Measurements from ENCODE around the gene CDK18. TPM values are rescaled to one million over a fixed set of nuclear protein-coding genes. Genes with fewer than 3 reads are reported as not detected.

CDK18 gene
- total RNA-seq, 4 donors from 2014 or later = 13.6 to 22.4 (median 16.9) TPM

DNA sequence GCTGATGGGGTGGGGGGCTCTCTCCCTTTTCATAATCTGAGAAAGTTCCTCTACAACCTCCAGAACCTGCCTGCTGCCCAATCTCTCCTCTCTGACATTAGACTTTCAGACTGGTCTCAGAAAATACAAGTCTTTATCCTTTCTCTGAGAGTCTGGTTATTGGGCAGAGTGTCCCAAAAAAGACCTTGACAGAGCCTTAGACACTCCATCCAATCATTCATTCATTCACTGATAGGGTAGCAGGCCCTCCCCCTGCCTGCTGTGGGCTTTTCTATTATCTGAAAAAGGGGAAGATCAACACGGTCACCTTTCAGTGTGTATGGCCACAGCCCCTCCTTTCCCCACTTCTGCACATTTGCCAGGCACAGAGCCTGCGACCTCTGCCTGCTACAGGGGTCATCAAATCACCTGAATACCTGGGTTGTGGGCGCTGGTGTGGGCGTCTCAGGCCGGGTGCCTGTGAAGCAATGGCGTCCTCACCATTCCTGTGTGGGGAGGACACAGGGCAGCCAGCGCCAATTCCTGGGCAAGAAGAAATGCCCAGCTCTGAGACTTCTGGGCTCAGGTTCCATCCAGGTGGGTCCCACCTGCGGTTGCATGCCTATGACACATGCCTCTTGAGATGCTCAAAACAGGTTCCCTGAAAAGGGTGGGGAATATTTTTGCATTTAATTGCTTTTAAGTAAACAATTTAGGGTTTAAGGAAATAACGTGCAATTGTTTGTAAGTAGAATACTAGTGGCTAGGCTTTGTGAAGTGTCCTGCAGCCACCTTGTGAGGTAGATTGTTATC is 74.5 kb downstream of the CDK18 start:
- intact Hi-C loops (cut with DNase I) = no loop called here
- Histone ChIP-seq H3K27me3 (no peaks in the 10 kb centered on the region), H3K9me3 (no peaks in the 10 kb centered on the region), H3K27ac (no peak overlapping the region), H3K36me3 (no peaks in the 10 kb centered on the region), H3K4me3 (replicated peaks in 1 of 3) (no peak overlapping the region), H3K4me1 (peaks cover 8 to 14% of the 10 kb centered on the region in 2 donors)
- TF ChIP-seq, protein P1, sequence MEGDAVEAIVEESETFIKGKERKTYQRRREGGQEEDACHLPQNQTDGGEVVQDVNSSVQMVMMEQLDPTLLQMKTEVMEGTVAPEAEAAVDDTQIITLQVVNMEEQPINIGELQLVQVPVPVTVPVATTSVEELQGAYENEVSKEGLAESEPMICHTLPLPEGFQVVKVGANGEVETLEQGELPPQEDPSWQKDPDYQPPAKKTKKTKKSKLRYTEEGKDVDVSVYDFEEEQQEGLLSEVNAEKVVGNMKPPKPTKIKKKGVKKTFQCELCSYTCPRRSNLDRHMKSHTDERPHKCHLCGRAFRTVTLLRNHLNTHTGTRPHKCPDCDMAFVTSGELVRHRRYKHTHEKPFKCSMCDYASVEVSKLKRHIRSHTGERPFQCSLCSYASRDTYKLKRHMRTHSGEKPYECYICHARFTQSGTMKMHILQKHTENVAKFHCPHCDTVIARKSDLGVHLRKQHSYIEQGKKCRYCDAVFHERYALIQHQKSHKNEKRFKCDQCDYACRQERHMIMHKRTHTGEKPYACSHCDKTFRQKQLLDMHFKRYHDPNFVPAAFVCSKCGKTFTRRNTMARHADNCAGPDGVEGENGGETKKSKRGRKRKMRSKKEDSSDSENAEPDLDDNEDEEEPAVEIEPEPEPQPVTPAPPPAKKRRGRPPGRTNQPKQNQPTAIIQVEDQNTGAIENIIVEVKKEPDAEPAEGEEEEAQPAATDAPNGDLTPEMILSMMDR (IDR thresholded peaks at IDR 0.05) = no peak
- no peak for TF ChIP-seq POLR2A (IDR thresholded peaks at IDR 0.05)
- 73 to 77% methylated on average over 9 of the region's 9 CpGs for WGBS, 2 donors
- DNase-seq = no peak

DNA sequence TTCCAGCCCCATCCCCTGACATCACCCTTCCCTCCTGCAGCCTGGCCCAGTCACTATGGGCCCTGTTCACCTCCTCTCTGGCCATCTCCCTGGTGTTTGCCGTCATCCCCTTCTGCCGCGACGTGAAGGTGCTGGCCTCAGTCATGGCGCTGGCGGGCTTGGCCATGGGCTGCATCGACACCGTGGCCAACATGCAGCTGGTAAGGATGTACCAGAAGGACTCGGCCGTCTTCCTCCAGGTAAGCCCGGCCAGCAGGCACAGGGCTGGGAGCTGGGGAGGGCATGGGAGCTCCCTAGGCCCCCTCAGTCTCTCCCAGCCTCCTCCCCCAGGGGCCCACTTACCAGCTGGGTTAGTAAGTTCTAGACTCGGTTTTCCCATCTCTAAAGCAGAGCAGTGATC is 75.2 kb downstream of the CDK18 start:
- Histone ChIP-seq H3K27ac (no peak overlapping the region), H3K4me1 (peaks cover 8 to 14% of the 10 kb centered on the region in 2 donors), H3K9me3 (no peaks in the 10 kb centered on the region), H3K27me3 (no peaks in the 10 kb centered on the region), H3K36me3 (no peaks in the 10 kb centered on the region), H3K4me3 (replicated peaks in 1 of 3) (no peak overlapping the region)
- intact Hi-C loops (cut with DNase I) = no loop called here
- DNase-seq = no peak
- no peak for TF ChIP-seq POLR2A (IDR thresholded peaks at IDR 0.05)
- TF ChIP-seq, protein P1 (IDR thresholded peaks at IDR 0.05) = no peak
- WGBS, 2 donors = 90 to 96% methylated on average over 12 of the region's 12 CpGs

DNA sequence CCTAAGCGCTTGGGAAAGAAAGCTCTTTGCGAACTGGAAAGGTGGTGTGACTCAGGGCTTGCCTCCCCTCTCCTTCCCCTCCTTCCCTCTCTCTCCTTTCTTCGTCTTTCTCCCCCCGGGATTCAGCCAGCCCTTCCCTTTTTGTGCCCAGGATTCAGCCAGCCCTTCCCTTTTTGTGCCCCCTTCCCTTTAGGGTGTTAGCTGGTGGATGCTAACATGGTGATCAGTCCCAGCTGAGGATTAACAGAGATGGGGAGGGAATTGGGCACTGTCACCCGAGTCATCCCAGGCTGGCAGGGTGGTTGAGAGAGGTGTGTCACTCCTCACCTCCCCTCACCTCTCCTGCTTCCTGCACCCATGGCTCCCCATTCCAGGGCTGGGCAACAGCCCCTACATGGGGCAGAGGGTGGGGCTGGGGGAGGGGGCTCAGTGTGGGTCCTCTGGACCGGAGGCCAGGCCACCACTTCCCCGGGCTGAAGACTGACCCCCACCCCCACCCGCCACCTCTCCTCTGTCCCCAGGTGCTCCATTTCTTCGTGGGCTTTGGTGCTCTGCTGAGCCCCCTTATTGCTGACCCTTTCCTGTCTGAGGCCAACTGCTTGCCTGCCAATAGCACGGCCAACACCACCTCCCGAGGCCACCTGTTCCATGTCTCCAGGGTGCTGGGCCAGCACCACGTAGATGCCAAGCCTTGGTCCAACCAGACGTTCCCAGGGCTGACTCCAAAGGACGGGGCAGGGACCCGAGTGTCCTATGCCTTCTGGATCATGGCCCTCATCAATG is 75.9 kb downstream of the CDK18 start:
- TF ChIP-seq, protein P1 (IDR thresholded peaks at IDR 0.05) = no peak
- TF ChIP-seq POLR2A (IDR thresholded peaks at IDR 0.05) = no peak
- Histone ChIP-seq H3K4me1 (peaks cover 8 to 14% of the 10 kb centered on the region in 2 donors), H3K36me3 (no peaks in the 10 kb centered on the region), H3K9me3 (no peaks in the 10 kb centered on the region), H3K27me3 (no peaks in the 10 kb centered on the region), H3K4me3 (replicated peaks in 1 of 3) (no peak overlapping the region), H3K27ac (no peak overlapping the region)
- 84 to 88% methylated on average over 14 to 15 of the region's 15 CpGs for WGBS, 2 donors
- intact Hi-C loops (cut with DNase I) = no loop called here
- no peak for DNase-seq

DNA sequence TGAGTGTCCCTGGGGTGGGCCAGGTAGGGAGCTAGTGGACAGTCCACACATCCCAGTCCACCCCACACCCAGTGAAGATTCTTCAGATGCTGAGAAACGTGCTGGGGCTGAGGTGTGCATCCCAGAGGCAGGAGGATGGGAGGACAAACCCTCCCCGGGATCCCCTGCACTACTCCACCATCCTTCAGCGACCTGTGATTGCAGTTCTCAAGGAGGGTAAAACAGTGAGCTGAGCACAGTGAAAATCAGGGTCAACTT is 76.4 kb downstream of the CDK18 start:
- Histone ChIP-seq H3K27ac (no peak overlapping the region), H3K4me3 (replicated peaks in 1 of 3) (no peak overlapping the region), H3K27me3 (no peaks in the 10 kb centered on the region), H3K36me3 (no peaks in the 10 kb centered on the region), H3K4me1 (peaks cover 8 to 14% of the 10 kb centered on the region in 2 donors), H3K9me3 (no peaks in the 10 kb centered on the region)
- intact Hi-C loops (cut with DNase I) = no loop called here
- TF ChIP-seq POLR2A (IDR thresholded peaks at IDR 0.05) = no peak
- TF ChIP-seq, protein P1 (IDR thresholded peaks at IDR 0.05) = no peak
- 69 to 77% methylated on average over 3 of the region's 3 CpGs for WGBS, 2 donors
- DNase-seq = no peak

Measured in thyroid gland (tissue), 4 donors.